Gastroesophageal sphincter (tissue), 4 donors: ENCODE results near the gene EPHB1. TPM values are rescaled to one million over a fixed set of nuclear protein-coding genes. Genes with fewer than 3 reads are reported as not detected.

ENCODE experiments used
- ATAC-seq: fragments of 150-250 bp; one replicate; pipeline ENCODE4 v1.9.1; 2016; ENCODE audit warnings: mild to moderate bottlenecking, moderate library complexity
- H3K27ac ChIP-seq, 4 donors: fragments of 200-600 bp; sonication (generic) in 3 of 4; 1 replicate in 3 of 4; 2 replicates in 1 of 4; pipeline ENCODE4 v1.5.1; 2016 to 2019
- H3K27me3 ChIP-seq: fragments of 200-600 bp; sonication (generic); one replicate; pipeline ENCODE4 v1.5.1; 2019
- H3K36me3 ChIP-seq, 2 donors: fragments of 200-600 bp; sonication (generic); one replicate each; pipeline ENCODE4 v1.5.1; 2019; ENCODE audit warnings: control low read depth in 1 of 2
- H3K4me1 ChIP-seq, 3 donors: fragments of 200-600 bp; sonication (generic); 1 replicate in 2 of 3; 2 replicates in 1 of 3; pipeline ENCODE4 v1.5.1; 2016 to 2019; ENCODE audit warnings: control low read depth in 2 of 3
- H3K4me3 ChIP-seq, 2 donors: fragments of 200-600 bp; sonication (generic); one replicate each; pipeline ENCODE4 v1.5.1; 2019; ENCODE audit warnings: mild to moderate bottlenecking in 1 of 2, moderate library complexity in 1 of 2
- H3K9me3 ChIP-seq, 3 donors: fragments of 200-600 bp; sonication (generic); one replicate each; pipeline ENCODE4 v1.5.1; 2017 to 2019; ENCODE audit warnings: control low read depth in 2 of 3
- EP300 ChIP-seq: sonication (generic); formaldehyde crosslinking; IDR thresholded peaks from one replicate; pipeline ENCODE4 v1.6.1; 2017; ENCODE audit warnings: antibody characterized with exemption, mild to moderate bottlenecking
- POLR2A ChIP-seq, 2 donors: fragments of 450-650 bp; IDR thresholded peaks; one replicate each; pipeline ENCODE4 v1.6.1; 2017; ENCODE audit warnings: antibody characterized with exemption in 2 of 2, mild to moderate bottlenecking in 2 of 2, moderate library complexity in 1 of 2
- POLR2AphosphoS5 ChIP-seq: sonication (generic); formaldehyde crosslinking; IDR thresholded peaks from one replicate; pipeline ENCODE4 v1.6.1; 2017; ENCODE audit warnings: antibody characterized with exemption
- WGBS, 2 donors: methylation state at CpG; one replicate each; pipeline ENCODE4 v1.1.5; 2018; ENCODE audit warnings: low coverage in 1 of 2; 5-methylcytosine and 5-hydroxymethylcytosine counted together
- total RNA-seq, 4 donors: library from RNA; depleted of rRNA; stranded (reverse); fragments of >200 nt; gene quantifications; one replicate each; pipeline ENCODE4 v1.1.0, GENCODE V29; 2016
- TF ChIP-seq, protein P1 (sequence below), 4 experiments: fragments of 200-600 bp in 2 of 4; fragments of 450-650 bp in 2 of 4; sonication (generic) in 1 of 4; IDR thresholded peaks; one replicate each; pipeline ENCODE4 v1.5.1; 2017 to 2019; ENCODE audit warnings: antibody characterized with exemption in 4 of 4, mild to moderate bottlenecking in 2 of 4, moderate library complexity in 2 of 4

EPHB1 gene
- total RNA-seq, 4 donors from 2014 or later = 0.81 to 5.7 (median 2.5) TPM; not detected in 1

- Histone ChIP-seq H3K9me3 (peaks cover 0 to 11% (median 0%) of the 10 kb centered on the region in 3 donors), H3K4me1 (peaks cover 0 to 7% (median 0%) of the 10 kb centered on the region in 3 donors), H3K36me3 (no peaks in the 10 kb centered on the region), H3K27me3 (no peaks in the 10 kb centered on the region), H3K4me3 (no peak overlapping the region), H3K27ac (no peak overlapping the region)
- WGBS, 2 donors = 89 to 90% methylated on average over 7 to 8 of the region's 9 CpGs
- TF ChIP-seq POLR2A (IDR thresholded peaks at IDR 0.05) (no peak), POLR2AphosphoS5 (no peak), EP300 (no peak)
- TF ChIP-seq, protein P1, sequence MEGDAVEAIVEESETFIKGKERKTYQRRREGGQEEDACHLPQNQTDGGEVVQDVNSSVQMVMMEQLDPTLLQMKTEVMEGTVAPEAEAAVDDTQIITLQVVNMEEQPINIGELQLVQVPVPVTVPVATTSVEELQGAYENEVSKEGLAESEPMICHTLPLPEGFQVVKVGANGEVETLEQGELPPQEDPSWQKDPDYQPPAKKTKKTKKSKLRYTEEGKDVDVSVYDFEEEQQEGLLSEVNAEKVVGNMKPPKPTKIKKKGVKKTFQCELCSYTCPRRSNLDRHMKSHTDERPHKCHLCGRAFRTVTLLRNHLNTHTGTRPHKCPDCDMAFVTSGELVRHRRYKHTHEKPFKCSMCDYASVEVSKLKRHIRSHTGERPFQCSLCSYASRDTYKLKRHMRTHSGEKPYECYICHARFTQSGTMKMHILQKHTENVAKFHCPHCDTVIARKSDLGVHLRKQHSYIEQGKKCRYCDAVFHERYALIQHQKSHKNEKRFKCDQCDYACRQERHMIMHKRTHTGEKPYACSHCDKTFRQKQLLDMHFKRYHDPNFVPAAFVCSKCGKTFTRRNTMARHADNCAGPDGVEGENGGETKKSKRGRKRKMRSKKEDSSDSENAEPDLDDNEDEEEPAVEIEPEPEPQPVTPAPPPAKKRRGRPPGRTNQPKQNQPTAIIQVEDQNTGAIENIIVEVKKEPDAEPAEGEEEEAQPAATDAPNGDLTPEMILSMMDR (IDR thresholded peaks at IDR 0.05) = no peak
- no peak for ATAC-seq
These were observed 51.0 kb downstream of the EPHB1 start for GRCh38 chr3:134846084-134846483.

DNA sequence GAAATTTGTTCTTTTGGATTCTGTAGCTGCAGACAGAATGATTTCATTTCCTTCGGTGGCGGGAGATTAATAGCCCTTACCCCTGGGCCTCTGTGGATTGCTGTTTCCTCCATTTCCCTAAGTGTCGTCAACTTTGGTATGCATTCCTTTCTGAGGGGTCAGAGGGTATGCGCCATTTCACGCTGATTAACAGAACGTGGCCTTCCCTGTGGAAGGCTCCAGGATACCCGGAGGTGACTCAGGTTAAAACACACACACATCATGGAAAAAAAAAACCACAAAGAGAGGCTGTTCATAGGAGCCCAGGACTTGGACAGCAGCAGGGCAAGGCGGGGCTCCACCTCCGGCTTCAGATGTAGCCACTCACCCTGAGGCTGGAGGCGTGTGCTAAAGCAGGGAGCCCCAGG lies 51.9 kb downstream of the EPHB1 start:
- peak; percentile 44 for ATAC-seq
- no peaks in the 10 kb centered on the region for H3K27me3 ChIP-seq
- H3K4me1 ChIP-seq = peaks cover 0 to 7% (median 0%) of the 10 kb centered on the region in 3 donors
- no peak for TF ChIP-seq EP300
- TF ChIP-seq, protein P1 (IDR thresholded peaks at IDR 0.05) = no peak
- no peak for TF ChIP-seq POLR2A (IDR thresholded peaks at IDR 0.05)
- no peak for TF ChIP-seq POLR2AphosphoS5
- WGBS, 2 donors = 19 to 23% methylated on average over 3 to 9 of the region's 10 CpGs
- peaks cover 0 to 10% (median 0%) of the 10 kb centered on the region in 3 donors for H3K9me3 ChIP-seq
- no peak overlapping the region for H3K4me3 ChIP-seq
- H3K36me3 ChIP-seq = no peaks in the 10 kb centered on the region
- H3K27ac ChIP-seq = no peak overlapping the region

DNA sequence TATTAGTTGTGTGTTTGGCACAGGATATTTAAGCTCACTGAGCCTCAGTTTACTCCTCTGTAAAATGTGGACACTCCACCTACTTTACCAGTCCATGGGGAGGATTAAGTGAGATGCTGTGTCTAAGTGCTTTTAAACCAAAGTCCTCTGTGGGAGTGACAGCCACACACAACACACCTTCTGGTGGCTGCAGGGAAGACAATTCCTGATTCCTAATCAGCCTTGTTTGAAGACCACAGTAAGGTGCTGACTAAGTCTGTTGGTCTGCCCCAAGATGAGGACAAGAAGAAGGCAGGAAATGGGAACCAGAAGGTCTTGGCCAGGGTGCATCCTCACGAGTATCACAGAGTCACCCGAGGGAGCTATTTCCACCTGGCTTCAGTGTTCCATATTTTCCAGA lies 52.3 kb downstream of the EPHB1 start:
- Histone ChIP-seq H3K4me3 (no peak overlapping the region), H3K9me3 (peaks cover 0 to 7% (median 0%) of the 10 kb centered on the region in 3 donors), H3K36me3 (no peaks in the 10 kb centered on the region), H3K4me1 (peaks cover 0 to 7% (median 0%) of the 10 kb centered on the region in 3 donors), H3K27ac (no peak overlapping the region), H3K27me3 (no peaks in the 10 kb centered on the region)
- 64% methylated on average over 2 of the region's 2 CpGs; no CpG with 5 or more reads in 1 of the 2 donors for WGBS, 2 donors
- no peak for ATAC-seq
- no peak for TF ChIP-seq POLR2A (IDR thresholded peaks at IDR 0.05)
- TF ChIP-seq, protein P1 (IDR thresholded peaks at IDR 0.05) = no peak
- no peak for TF ChIP-seq EP300
- TF ChIP-seq POLR2AphosphoS5 = no peak

DNA sequence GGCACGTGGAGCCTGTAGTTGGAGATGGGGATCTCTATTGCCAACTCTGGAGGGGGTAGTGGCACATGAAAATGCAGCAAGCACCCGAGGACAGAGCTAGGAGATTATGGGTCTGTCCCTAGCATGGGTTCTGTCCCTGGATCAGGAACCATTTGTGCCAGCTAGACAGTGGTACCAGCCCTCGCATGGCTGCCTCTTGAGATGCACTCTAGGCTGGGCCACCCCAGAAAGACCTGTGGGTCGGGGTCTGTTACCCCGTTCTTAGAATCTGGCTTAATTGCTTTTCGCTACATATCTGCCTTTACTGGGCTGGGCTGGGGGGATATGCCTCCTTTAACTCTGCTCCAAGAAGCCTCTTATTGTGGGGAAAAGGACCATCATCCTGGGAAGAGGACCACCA lies 54.5 kb downstream of the EPHB1 start:
- no peak overlapping the region for H3K4me3 ChIP-seq
- no peaks in the 10 kb centered on the region for H3K9me3 ChIP-seq
- no peak for TF ChIP-seq EP300
- TF ChIP-seq, protein P1 (IDR thresholded peaks at IDR 0.05) = no peak
- TF ChIP-seq POLR2AphosphoS5 = no peak
- TF ChIP-seq POLR2A (IDR thresholded peaks at IDR 0.05) = no peak
- ATAC-seq = no peak
- no peak overlapping the region for H3K27ac ChIP-seq
- H3K36me3 ChIP-seq = no peaks in the 10 kb centered on the region
- H3K27me3 ChIP-seq = no peaks in the 10 kb centered on the region
- 74% methylated on average over 3 of the region's 6 CpGs; no CpG with 5 or more reads in 1 of the 2 donors for WGBS, 2 donors
- H3K4me1 ChIP-seq = peaks cover 0 to 7% (median 0%) of the 10 kb centered on the region in 3 donors

DNA sequence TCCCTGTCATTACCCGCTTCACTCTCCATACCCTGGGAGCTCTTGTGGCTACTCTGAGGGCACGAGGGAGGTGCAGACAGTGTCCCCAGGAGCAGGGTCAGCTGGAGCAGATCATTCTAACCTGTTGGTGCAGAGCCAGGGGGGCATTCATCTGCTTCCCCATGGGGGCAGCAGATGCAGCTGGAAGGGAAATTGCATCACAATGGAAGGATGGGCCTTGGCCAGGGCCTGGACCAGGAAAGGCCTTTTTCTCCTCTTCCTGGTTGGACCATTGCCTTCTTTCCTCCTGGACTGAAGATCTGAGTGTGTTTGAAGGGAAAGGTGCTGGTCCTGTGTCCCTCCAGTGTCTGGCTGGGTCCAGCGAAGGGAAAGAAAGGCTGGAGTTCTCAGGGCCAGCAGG lies 55.7 kb downstream of the EPHB1 start:
- no peak overlapping the region for H3K4me3 ChIP-seq
- H3K27ac ChIP-seq = no peak overlapping the region
- WGBS, 2 donors = 60 to 87% methylated on average over 1 to 3 of the region's 3 CpGs
- H3K9me3 ChIP-seq = no peaks in the 10 kb centered on the region
- ATAC-seq = no peak
- TF ChIP-seq POLR2AphosphoS5 (no peak), EP300 (no peak), POLR2A (IDR thresholded peaks at IDR 0.05) (no peak)
- TF ChIP-seq, protein P1 (IDR thresholded peaks at IDR 0.05) = no peak
- H3K4me1 ChIP-seq = peaks cover 0 to 7% (median 0%) of the 10 kb centered on the region in 3 donors
- no peaks in the 10 kb centered on the region for H3K36me3 ChIP-seq
- H3K27me3 ChIP-seq = no peaks in the 10 kb centered on the region
